HCT116 (cell line): ENCODE data around the gene EDEM1.

Source experiments
- CTCF ChIP-seq, 3 experiments: fragments of 200-600 bp in 1 of 3; sonication (generic) in 1 of 3; IDR thresholded peaks in 2 of 3; conservative IDR thresholded peaks in 1 of 3; 2 replicates each; pipeline ENCODE4 v1.5.1; 2012 to 2017; ENCODE audit warnings: low read depth in 2 of 3, low read length in 2 of 3, antibody characterized with exemption in 1 of 3, borderline replicate concordance in 1 of 3, control low read depth in 1 of 3, mild to moderate bottlenecking in 1 of 3, mixed read lengths in 1 of 3, mixed run types in 1 of 3, moderate library complexity in 1 of 3; ENCODE audit not compliant: insufficient read depth in 1 of 3
- POLR2AphosphoS5 ChIP-seq: IDR thresholded peaks from 2 replicates; pipeline ENCODE4 v1.6.1; 2011; ENCODE audit warnings: mild to moderate bottlenecking, low read depth, low read length, moderate library complexity

- TF ChIP-seq CTCF (IDR thresholded peaks at IDR 0.05 in 2 of 3, conservative IDR thresholded peaks at IDR 0.05 in 1 of 3; ENCODE audit: borderline replicate concordance in 1 of 3, insufficient read depth in 1 of 3, low read depth in 2 of 3, low read length in 2 of 3) (no peak), POLR2AphosphoS5 (no peak)
These were observed 19.4 kb upstream of the EDEM1 start for GRCh38 chr3:5168110-5168509.
